Occipital lobe (tissue), 2 donors: Measurements from ENCODE around the gene LORICRIN. TPM values are rescaled to one million over a fixed set of nuclear protein-coding genes. Genes with fewer than 3 reads are reported as not detected.
"Not testable (repeated sequence)": the region's sequence is repeated elsewhere in the genome, so short reads cannot be mapped to it uniquely, and the experiment has no call there.

Source experiments
- DNase-seq: peaks from one replicate; lab custom pipeline; 2025; lab: John Stamatoyannopoulos, UW
- total RNA-seq: library from RNA; depleted of rRNA; stranded (reverse); fragments of >200 nt; gene quantifications from one replicate; pipeline ENCODE4 v1.2.3, GENCODE V29; 2014

Gene LORICRIN
- total RNA-seq, result not detected

- no peak for DNase-seq
These were observed at the start of gene LORICRIN for GRCh38 chr1:153259387-153259786. LORICRIN (plus strand) TSS chr1:153259687; CDS start chr1:153260950, 1,263 bp downstream.

- DNase-seq, result no peak
These were observed 49.3 kb upstream of the LORICRIN start for GRCh38 chr1:153210206-153210605.

- DNase-seq, result no peak
These were observed 47.3 kb upstream of the LORICRIN start for GRCh38 chr1:153212201-153212600.

- DNase-seq, result no peak
These were observed 46.0 kb upstream of the LORICRIN start for GRCh38 chr1:153213519-153213918.

GRCh38 chr1:153217212-153217611 is 42.3 kb upstream of the LORICRIN start, which contains the start of gene PRR9:
PRR9 (plus strand) TSS chr1:153217584; CDS start chr1:153218145, 561 bp downstream.
- DNase-seq, result no peak

DNA sequence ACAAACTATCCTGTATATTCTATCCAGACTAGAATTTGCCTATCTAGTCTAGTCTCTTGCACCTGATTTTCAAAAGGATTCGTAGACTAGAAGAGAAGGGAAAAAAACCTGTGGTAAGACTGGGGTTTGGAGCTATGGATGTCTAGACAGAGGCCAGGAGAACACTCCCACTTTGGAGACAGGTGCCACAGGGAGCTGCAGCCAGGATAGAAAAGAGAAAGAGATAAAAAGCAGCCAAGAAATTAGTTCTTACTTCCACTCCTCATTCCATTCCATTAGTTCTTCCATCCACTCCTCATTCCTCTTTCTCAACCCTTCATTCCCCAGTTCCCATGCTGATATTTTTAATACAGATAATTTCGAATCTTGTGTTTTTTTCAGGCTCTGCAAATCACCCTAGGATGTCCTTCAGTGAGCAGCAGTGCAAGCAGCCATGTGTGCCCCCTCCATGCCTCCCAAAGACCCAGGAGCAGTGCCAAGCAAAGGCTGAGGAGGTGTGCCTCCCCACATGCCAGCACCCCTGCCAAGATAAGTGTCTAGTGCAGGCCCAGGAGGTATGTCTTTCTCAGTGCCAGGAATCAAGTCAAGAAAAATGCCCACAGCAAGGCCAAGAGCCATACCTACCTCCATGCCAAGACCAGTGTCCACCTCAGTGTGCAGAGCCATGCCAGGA is 41.6 kb upstream of the LORICRIN start:
- no peak for DNase-seq

GRCh38 chr1:153220606-153221303 is 38.7 kb upstream of the LORICRIN start:
- no peak for DNase-seq

GRCh38 chr1:153223040-153223891 is 36.2 kb upstream of the LORICRIN start:
- DNase-seq, result peak; percentile 58

GRCh38 chr1:153227810-153228209 is 31.7 kb upstream of the LORICRIN start:
- DNase-seq, result no peak

GRCh38 chr1:153228491-153228890 is 31.0 kb upstream of the LORICRIN start:
- no peak for DNase-seq

DNA sequence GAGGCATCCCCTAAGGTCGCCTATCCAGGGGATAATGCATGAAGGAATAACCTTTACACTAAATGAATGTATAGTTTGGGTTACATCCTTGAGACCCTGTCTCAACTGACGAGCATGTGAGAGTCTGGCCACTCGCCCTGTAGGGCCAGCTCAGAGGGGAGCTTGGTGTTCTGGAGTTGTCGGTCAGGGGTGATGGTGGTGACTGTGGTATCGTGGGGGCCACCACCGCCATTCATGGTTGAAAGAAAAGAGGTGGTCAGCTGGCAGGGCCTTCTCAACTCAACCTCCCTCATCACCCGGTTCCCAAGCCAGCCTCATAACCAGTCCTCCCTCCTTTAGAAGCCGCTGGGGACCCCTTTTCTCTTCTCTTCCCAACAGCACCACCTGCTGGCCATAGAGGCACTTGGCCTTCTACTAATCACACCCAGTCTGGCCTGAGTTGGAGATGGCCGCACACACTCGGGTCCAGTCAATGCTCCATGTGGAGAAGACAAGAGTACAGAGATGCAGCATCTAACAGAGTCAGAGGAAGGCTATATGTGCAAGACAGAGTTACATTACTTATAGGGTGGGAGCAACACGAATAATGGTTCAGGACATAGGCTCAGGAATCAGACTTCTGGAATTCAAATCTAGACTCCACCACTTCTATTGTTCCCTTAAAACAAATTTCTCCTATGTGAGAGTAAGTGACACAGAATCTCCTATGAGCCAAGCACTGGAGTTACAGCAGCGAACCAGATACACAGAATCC is 30.2 kb upstream of the LORICRIN start:
- not testable (repeated sequence) for DNase-seq

GRCh38 chr1:153231363-153231762 is 28.1 kb upstream of the LORICRIN start:
- DNase-seq, result no peak

DNA sequence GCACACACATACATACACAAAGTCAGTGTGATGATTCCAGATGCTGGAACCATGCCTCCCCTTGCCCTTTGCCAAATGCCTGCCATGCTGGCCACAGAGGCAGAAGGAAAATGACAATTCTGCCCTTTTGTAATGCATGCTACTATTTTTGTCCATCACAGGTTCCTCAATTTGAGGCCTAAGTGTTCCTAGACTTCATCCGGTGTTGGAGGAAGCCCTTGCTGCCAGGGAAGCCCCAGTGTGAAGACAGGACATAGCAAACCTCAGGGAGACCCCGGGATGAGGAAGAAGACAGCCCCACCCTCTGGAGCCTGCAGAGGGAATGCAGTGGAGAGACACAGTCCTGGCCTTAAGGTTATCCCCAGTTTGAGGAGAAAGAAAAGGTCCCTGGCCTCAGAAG is 27.7 kb upstream of the LORICRIN start:
- no peak for DNase-seq

- DNase-seq, result no peak
These were observed 26.9 kb upstream of the LORICRIN start for GRCh38 chr1:153232553-153232952.

GRCh38 chr1:153233448-153233847 is 26.0 kb upstream of the LORICRIN start:
- no peak for DNase-seq

DNA sequence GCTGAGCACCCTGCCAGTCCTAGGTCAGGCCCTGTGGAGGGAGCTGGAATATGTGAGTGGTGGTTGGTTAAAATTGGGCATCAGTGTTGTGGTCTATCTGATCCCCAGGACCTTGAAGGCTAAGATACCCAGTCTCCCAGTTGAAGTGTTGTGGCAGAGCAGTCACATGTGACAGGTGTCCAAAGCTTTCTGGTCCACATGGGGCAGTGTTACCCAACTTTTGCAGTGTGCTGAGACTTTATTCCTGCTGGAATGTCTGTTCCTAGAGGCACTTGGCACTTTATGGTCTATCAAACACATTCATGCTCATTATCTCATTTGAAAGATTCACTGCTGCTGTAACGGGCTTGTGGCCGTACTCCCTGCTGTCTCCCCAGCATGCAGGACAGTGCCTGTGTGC is 21.0 kb upstream of the LORICRIN start:
- no peak for DNase-seq

- no peak for DNase-seq
These were observed 17.3 kb upstream of the LORICRIN start for GRCh38 chr1:153242160-153242559.

DNA sequence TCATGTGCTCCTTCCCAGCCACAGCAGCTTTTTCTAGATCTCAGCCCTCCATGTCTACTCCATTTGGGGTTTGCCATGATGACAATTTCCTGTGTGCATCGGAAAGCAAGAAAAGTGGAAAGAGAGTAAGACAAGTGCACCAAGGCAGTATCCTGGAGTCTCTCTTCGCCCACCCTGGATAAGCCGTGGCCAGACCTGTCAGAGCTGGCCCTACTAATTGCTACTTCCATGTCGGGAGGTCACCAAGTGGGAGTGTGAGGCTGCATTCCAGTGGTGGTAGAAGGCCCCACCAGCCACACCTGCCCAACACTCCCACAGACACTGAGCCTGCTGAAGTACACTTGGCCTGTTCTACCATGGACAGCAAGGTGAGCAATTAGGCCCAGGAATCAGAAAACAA is 14.0 kb upstream of the LORICRIN start:
- no peak for DNase-seq

DNA sequence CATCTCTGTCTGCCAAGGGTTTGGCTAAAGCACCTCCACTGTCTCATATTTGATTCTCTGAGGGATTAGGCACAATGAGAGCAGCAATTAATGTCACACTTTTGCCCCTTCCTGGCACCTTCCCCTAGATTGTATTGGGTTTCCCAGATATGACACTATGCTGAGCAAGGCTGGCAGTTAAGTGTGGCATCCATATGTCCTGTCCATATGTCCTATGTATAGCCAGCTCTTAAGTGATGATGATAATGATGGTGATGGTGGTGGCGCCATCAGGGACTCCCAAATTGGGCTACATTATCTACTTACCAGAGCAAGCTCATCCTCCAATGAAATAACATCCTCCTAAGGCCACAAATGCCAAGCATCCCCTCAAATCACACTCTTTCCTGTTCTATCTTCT is 13.5 kb upstream of the LORICRIN start:
- DNase-seq, result no peak

DNA sequence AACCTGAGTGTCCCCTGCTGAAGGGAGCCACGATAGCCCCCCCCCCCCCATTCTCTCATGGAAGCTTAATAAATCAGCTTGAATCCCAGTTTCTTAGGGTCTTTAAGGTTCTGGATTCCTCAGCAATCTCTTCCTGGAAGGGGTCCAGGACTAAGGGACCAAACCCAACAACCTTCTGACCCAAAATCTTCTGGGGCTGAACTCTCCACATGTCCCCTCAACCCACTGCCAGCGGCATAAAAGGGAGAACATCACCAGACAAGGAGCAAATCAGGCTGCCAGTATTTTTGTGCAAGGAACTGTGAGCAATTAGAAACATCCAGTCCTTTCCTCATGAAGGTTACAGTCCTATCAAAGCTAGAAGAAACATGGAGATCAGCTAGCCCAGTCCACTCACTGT is 12.7 kb upstream of the LORICRIN start:
- no peak for DNase-seq

- DNase-seq, result no peak
These were observed 11.2 kb upstream of the LORICRIN start for GRCh38 chr1:153248176-153248879.
